CD1c-positive myeloid dendritic cell (primary cell): Measurements from ENCODE around the gene DNAJC11.

ENCODE experiments used
- DNase-seq: peaks from one replicate; pipeline ENCODE4 v3.0.0-alpha.2; 2016; ENCODE audit errors: extremely low spot score

Gene DNAJC11

DNA sequence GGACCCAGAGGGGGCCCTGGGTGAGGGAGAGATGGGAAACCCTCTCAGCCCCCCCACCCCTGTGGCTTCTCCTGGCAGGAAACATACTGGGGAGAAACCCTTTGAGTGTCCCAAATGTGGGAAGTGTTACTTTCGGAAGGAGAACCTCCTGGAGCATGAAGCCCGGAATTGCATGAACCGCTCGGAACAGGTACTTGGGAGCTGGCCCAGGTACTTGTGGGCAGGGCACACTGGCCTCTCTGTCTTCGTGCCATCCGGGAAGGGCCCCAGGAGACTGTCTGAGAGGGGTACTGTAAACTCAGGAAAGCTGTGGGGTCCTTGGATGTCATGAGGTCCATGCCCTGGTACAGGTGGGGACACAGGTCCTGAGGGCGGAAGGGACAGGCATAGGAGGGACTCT, 115.8 kb downstream of the DNAJC11 start:
- DNase-seq = no peak

- DNase-seq = no peak
Observed at GRCh38 chr1:6585081-6585722, 116.4 kb downstream of the DNAJC11 start.
